Spinal cord (tissue), 10 donors: ENCODE results near the gene KRT76. TPM values are rescaled to one million over a fixed set of nuclear protein-coding genes. Genes with fewer than 3 reads are reported as not detected.
"Not testable (repeated sequence)": the region's sequence is repeated elsewhere in the genome, so short reads cannot be mapped to it uniquely, and the experiment has no call there.

Experiments
- DNase-seq, 6 donors: peaks; one replicate each; pipeline versions ENCODE4 v3.0.0 to v3.0.0-alpha.2; 2013 to 2015; ENCODE audit warnings: low spot score in 6 of 6, low read depth in 4 of 6
- H3K27ac ChIP-seq: one replicate; pipeline ENCODE4 v1.5.1; 2013; ENCODE audit warnings: low read depth, low read length, control low read depth
- H3K27me3 ChIP-seq: one replicate; pipeline ENCODE4 v1.6.1; 2013; ENCODE audit warnings: low read length; ENCODE audit not compliant: control insufficient read depth, insufficient read depth
- H3K36me3 ChIP-seq: one replicate; pipeline ENCODE4 v1.6.1; 2013; ENCODE audit warnings: low read length; ENCODE audit not compliant: control insufficient read depth, insufficient read depth
- H3K4me1 ChIP-seq: one replicate; pipeline ENCODE4 v1.6.1; 2013; ENCODE audit warnings: low read length; ENCODE audit not compliant: control insufficient read depth, insufficient read depth
- H3K4me3 ChIP-seq: one replicate; pipeline ENCODE4 v1.5.1; 2013; ENCODE audit warnings: low read depth, low read length, control low read depth
- H3K9me3 ChIP-seq: one replicate; pipeline ENCODE4 v1.6.1; 2013; ENCODE audit warnings: low read length; ENCODE audit not compliant: control insufficient read depth, insufficient read depth
- WGBS: methylation state at CpG from one replicate; pipeline ENCODE4 v1.1.5; 2013; ENCODE audit warnings: missing lambda C conversion rate; ENCODE audit not compliant: insufficient coverage; 5-methylcytosine and 5-hydroxymethylcytosine counted together
- polyA plus RNA-seq, 2 donors: library from polyadenylated mRNA; unstranded; fragments of 120-200 nt; gene quantifications; one replicate each; pipeline ENCODE4 v1.2.1, GENCODE V29; 2013; ENCODE audit not compliant: insufficient read length in 2 of 2
- total RNA-seq, 2 donors: library from RNA; depleted of rRNA in 1 of 2; stranded (reverse); fragments of 120-200 nt in 1 of 2; fragments of >200 nt in 1 of 2; gene quantifications; one replicate each; pipeline versions ENCODE4 v1.2.3 to v1.2.4, GENCODE V29; 2013 to 2014
- donor health status: healthy.

Gene KRT76
- total and polyA plus RNA-seq, 4 donors: not detected

DNA sequence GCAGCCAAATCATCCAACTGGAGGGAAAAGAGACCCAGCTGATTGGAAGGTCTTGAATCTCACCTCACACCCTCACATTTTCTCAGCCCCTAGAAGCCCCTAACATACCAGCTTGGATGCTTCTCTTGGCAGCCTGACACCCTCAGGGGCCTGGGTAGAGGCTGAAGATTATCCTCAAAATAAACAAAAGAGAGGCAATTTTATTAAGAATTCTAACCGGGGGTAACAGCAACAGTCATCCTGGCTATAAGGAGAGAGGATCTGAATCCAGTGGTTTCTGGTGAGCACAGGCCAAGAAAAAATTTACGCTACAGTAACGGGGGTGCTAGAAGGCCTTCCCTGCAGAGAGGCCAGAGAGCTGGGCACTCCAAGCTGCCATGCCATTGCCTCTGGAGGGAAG, 21.6 kb downstream of the KRT76 start:
- Histone ChIP-seq H3K4me1 (no peaks in the 10 kb centered on the region), H3K27ac (no peak overlapping the region), H3K4me3 (no peak overlapping the region), H3K9me3 (peaks cover 2% of the 10 kb centered on the region), H3K36me3 (no peaks in the 10 kb centered on the region), H3K27me3 (peaks cover 11% of the 10 kb centered on the region)
- DNase-seq: no peak
- WGBS: 92% methylated on average over 3 of the region's 3 CpGs

DNA sequence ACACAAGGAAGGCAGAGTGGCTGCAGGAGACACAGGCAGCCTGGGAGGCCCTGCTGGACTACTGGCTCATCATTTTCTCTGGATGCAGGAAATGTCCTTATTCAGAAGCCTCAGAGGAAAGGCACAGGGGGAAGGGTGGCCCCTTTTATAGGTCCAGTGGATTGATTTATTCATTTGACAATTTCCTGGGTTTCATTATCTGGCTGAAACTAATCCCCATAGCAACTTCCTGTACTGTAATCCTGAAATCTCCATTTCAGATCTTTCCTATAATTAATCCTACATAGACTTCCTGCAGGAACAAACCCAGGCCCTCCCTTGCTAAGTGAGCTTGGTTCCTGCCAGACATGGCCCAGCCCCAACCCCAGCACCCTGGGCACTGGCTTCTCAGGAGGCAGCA, 23.0 kb downstream of the KRT76 start:
- Histone ChIP-seq H3K27me3 (peaks cover 11% of the 10 kb centered on the region), H3K36me3 (no peaks in the 10 kb centered on the region), H3K4me3 (no peak overlapping the region), H3K27ac (no peak overlapping the region), H3K4me1 (no peaks in the 10 kb centered on the region), H3K9me3 (no peaks in the 10 kb centered on the region)
- no peak for DNase-seq

DNA sequence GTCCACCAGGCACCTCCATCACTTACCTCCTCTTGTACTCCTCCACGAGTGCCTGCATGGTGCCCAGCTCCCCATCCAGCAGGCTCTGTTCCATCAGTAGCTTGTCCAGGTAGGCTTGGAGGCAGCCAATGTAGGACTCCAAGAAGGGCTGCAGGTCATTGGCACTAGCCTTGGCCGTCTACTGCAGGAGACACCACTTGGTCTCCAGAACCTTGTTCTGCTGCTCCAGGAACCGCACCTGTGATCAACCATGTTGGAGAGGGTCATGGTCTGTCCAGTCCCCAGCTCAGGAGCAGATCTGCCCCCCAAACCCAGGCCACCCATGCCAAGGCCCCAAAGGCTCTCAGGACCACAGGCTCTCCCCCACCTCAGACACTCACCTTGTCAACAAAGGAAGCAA, 23.9 kb downstream of the KRT76 start:
- WGBS: 76% methylated on average over 3 of the region's 3 CpGs
- Histone ChIP-seq H3K27ac (no peak overlapping the region), H3K4me3 (no peak overlapping the region), H3K27me3 (peaks cover 9% of the 10 kb centered on the region), H3K9me3 (no peaks in the 10 kb centered on the region), H3K4me1 (no peaks in the 10 kb centered on the region), H3K36me3 (no peaks in the 10 kb centered on the region)
- no peak for DNase-seq

DNA sequence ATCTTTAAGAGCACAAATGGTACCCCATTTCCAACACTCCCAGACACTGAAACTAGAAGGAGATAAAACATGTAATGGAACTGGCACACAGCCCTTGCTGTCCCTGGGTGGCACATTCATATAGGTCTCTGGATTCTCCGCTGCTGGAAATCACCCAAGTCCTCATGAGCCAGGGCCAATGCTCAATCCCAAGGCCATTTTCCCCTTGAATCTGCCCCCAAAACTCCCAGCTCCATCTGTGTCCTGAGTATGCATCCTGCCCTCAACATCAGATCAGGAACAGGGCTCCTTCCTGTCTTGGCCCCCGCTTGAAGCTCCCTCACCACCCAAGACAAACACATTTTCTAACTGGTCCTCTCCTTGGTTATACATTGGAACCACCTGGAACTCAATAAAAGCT, 24.6 kb downstream of the KRT76 start:
- Histone ChIP-seq H3K27ac (no peak overlapping the region), H3K4me1 (no peaks in the 10 kb centered on the region), H3K9me3 (no peaks in the 10 kb centered on the region), H3K4me3 (no peak overlapping the region), H3K27me3 (peaks cover 8% of the 10 kb centered on the region), H3K36me3 (no peaks in the 10 kb centered on the region)
- 80% methylated on average over 2 of the region's 2 CpGs for WGBS
- no peak for DNase-seq

DNA sequence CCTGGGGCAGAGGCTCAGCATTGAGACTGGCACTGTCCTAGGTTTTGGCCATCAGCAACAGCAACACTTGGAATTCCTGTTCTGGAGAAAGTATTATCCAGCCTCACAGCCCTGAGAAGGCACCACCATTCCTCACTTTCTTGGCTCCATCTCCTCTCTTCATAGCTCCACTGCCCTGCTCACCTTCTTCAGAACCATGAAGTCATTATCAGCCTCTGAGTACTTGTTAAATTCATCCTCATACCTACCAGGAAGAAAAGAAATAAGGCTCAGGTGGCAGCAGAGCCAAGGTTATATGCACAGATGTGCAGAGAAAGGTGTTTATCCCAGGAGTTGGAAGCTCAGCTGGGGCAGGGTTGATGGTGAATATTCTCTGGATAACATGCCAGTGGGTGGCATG, 25.4 kb downstream of the KRT76 start:
- Histone ChIP-seq H3K27me3 (peaks cover 6% of the 10 kb centered on the region), H3K4me1 (no peaks in the 10 kb centered on the region), H3K36me3 (no peaks in the 10 kb centered on the region), H3K9me3 (no peaks in the 10 kb centered on the region), H3K4me3 (no peak overlapping the region), H3K27ac (no peak overlapping the region)
- no peak for DNase-seq

DNA sequence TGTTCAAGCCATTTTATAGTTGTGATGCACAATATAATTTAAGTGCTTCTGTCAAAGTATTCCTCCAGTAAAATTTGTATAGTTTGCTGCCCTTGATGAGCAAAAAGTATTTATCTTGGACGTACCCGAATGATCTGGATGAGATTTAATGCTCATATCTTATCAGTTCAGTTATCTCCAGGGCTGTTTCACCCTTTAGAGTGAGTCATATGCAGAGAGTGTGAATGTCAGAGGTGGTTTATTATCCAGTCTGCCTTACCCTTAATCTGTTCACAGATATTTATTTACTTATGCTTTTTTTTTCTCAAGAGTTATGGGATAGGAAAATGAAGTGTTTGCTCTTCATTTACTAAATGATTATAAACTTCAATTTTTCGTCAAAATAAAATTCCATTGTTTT, 26.6 kb downstream of the KRT76 start:
- not testable (repeated sequence) for H3K4me3 ChIP-seq, H3K27ac ChIP-seq, H3K9me3 ChIP-seq, H3K4me1 ChIP-seq, H3K27me3 ChIP-seq, H3K36me3 ChIP-seq, DNase-seq
- no CpG with 5 or more reads among the region's 3 CpGs for WGBS

DNA sequence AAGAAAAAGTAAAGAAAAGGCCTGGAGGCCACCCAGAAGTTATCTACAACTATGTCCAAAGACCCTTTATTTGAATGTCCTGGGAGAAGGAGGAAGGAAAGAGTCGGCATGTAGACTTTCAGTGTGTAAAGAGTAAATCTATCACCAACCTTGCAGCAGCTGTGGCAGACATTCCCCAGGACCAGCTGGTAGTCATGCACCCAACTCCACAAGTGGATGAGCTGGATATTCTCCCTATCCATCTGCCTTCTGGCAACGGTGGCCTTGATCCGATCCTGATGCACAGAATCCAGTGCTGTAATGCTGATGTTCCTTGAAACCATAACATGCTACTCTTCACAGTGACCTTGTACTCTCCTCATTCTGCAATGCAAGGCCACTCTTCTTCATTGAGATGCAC, 27.3 kb downstream of the KRT76 start:
- Histone ChIP-seq H3K4me1 (no peaks in the 10 kb centered on the region), H3K9me3 (no peaks in the 10 kb centered on the region), H3K27ac (no peak overlapping the region), H3K36me3 (no peaks in the 10 kb centered on the region), H3K27me3 (peaks cover 7% of the 10 kb centered on the region), H3K4me3 (no peak overlapping the region)
- no peak for DNase-seq
- 86% methylated on average over 2 of the region's 3 CpGs for WGBS

DNA sequence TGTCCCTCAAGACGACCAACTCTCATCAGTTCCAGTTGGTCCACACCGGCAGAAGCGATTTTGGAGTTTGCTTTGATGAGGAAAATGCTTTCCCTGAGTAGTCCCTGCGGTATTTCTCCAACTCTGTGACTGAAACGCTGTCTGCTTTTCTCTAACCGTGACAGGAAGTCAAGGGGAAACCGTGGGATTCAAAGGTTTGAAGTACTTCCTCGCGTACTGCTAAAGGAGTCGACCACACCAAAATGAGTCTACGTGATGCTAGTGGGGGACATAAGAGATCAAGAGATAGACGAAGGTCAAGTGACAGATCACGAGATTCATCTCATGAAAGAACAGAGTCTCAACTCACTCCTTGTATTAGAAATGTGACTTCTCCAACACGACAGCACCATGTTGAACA, 28.6 kb downstream of the KRT76 start:
- Histone ChIP-seq H3K27ac (no peak overlapping the region), H3K36me3 (no peaks in the 10 kb centered on the region), H3K4me3 (no peak overlapping the region), H3K27me3 (peaks cover 9% of the 10 kb centered on the region), H3K4me1 (no peaks in the 10 kb centered on the region), H3K9me3 (no peaks in the 10 kb centered on the region)
- WGBS: 78% methylated on average over 8 of the region's 14 CpGs
- peak in 1 of 6 donors; percentile 39 for DNase-seq

DNA sequence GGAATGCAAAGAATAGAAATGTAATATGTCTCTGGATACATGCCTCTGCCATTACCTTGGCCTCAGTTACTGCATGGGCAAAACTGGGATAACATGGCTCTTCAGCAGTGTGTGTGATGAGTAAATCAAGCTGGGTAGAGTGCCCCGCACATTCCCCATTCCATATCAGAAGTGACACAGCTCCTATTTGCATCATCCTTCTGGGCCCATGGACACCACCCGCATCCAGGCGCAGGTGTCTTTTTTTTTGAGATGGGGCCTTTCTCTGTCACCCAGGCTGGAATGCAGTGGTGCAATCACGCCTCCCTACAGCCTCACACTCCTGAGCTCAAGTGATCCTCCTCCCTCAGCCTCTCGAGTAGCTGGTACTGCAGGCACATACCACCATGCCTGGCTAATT, 31.6 kb downstream of the KRT76 start:
- H3K27ac ChIP-seq: no peak overlapping the region
- peaks cover 12% of the 10 kb centered on the region for H3K27me3 ChIP-seq
- H3K36me3 ChIP-seq: no peaks in the 10 kb centered on the region
- no peak overlapping the region for H3K4me3 ChIP-seq
- no peak for DNase-seq
- no peaks in the 10 kb centered on the region for H3K9me3 ChIP-seq
- no peaks in the 10 kb centered on the region for H3K4me1 ChIP-seq
- 77% methylated on average over 2 of the region's 5 CpGs for WGBS

DNA sequence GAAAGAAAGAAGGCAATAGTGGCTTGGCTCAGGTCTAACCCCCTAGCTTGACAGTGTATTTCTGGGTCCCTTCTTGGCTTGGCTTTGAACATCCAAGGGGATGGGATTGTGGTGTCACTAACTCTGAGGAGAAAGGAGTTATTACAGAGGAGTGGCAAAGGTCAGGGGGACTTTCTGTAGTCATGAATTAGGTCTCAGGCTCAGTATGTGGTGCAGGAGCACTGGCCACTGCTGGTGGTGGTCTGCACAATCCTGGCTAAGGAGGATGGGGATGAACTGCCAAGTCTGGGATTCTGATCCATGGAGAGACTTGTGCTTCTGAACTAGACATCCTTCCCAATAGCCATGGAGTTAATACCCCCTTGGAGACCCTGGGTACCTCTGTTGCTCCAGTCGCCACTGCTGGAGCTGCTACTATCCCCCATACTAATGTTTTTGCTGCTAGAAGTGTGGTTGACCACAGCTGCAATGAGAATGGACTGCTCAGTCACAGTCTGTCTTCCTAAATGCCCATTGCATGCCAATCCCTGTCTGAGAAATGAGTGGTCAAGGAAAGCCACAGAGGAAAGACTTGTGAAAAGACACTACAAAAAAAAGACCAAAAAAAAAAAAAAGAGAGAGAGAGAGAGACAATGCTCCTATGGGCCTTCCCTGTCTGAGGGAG, 32.5 kb downstream of the KRT76 start:
- no peaks in the 10 kb centered on the region for H3K4me1 ChIP-seq
- no peak overlapping the region for H3K27ac ChIP-seq
- no peak for DNase-seq
- no peaks in the 10 kb centered on the region for H3K9me3 ChIP-seq
- H3K4me3 ChIP-seq: no peak overlapping the region
- WGBS: 83% methylated on average over 1 of the region's 1 CpG
- H3K36me3 ChIP-seq: no peaks in the 10 kb centered on the region
- H3K27me3 ChIP-seq: peaks cover 12% of the 10 kb centered on the region
